Raji (cell line): Measurements from ENCODE around the gene STK16.

Experiments
- POLR2A ChIP-seq: IDR thresholded peaks from 2 replicates; pipeline ENCODE4 v1.6.1; 2011; ENCODE audit warnings: low read depth, low read length, control low read depth; ENCODE audit not compliant: insufficient read depth

Gene STK16

GRCh38 chr2:219266886-219267285, 21.6 kb downstream of the STK16 start:
- TF ChIP-seq POLR2A = no peak

GRCh38 chr2:219268294-219268693, 23.0 kb downstream of the STK16 start:
- TF ChIP-seq POLR2A = no peak

GRCh38 chr2:219269362-219270054, 24.2 kb downstream of the STK16 start:
- TF ChIP-seq POLR2A = no peak

- no peak for TF ChIP-seq POLR2A
Measured at GRCh38 chr2:219270055-219270372, 24.7 kb downstream of the STK16 start.

GRCh38 chr2:219271021-219271420, 25.7 kb downstream of the STK16 start:
- no peak for TF ChIP-seq POLR2A

GRCh38 chr2:219272356-219272755, 27.1 kb downstream of the STK16 start:
- TF ChIP-seq POLR2A = no peak

GRCh38 chr2:219272995-219273394, 27.7 kb downstream of the STK16 start:
- no peak for TF ChIP-seq POLR2A

GRCh38 chr2:219273937-219274336, 28.7 kb downstream of the STK16 start:
- TF ChIP-seq POLR2A = no peak

- TF ChIP-seq POLR2A = no peak
Measured at GRCh38 chr2:219274361-219274921, 29.2 kb downstream of the STK16 start.

- TF ChIP-seq POLR2A = peak; percentile 91
Measured at GRCh38 chr2:219277703-219278654, 32.7 kb downstream of the STK16 start.

GRCh38 chr2:219278655-219279150, 33.4 kb downstream of the STK16 start:
- TF ChIP-seq POLR2A = no peak

GRCh38 chr2:219279151-219279915, 34.1 kb downstream of the STK16 start, which contains the start of gene DNAJB2:
Gene DNAJB2 (plus strand): TSS chr2:219279366. CDS start chr2:219279834, 468 bp downstream.
- TF ChIP-seq POLR2A = peak; percentile 74

GRCh38 chr2:219279916-219280516, 34.7 kb downstream of the STK16 start:
- TF ChIP-seq POLR2A = no peak

- no peak for TF ChIP-seq POLR2A
Measured at GRCh38 chr2:219280651-219281050, 35.4 kb downstream of the STK16 start.
